Measurements from ENCODE around the gene INPP5A. TPM values are rescaled to one million over a fixed set of nuclear protein-coding genes. Genes with fewer than 3 reads are reported as not detected.

Gene INPP5A
- total and polyA plus RNA-seq, 7 donors, result 15.1 to 48.8 (median 40.9) TPM

GRCh38 chr10:132632091-132632561, 94.5 kb downstream of the INPP5A start:
- peaks cover 78% of the 10 kb centered on the region for H3K4me1 ChIP-seq
- no peaks in the 10 kb centered on the region for H3K36me3 ChIP-seq (ENCODE audit: insufficient read depth in 1 of 2, low read depth in 1 of 2)
- ATAC-seq (peak; percentile 28 to 73 (median 62)), DNase-seq (peak; percentile 52 to 85)
- 13 to 20% (median 15%) methylated on average over 13 of the region's 13 CpGs for WGBS, 3 donors
- H3K9me3 ChIP-seq, result no peaks in the 10 kb centered on the region
- intact Hi-C loops (cut with DNase I), result loop anchor here (5.0 to 10.0 kb wide), 4 partner anchors 95 to 240 kb away; partner anchors contain the start of genes INPP5A (in 1 of the 2) and PWWP2B (in 1 of the 2)
- H3K27me3 ChIP-seq (ENCODE audit: insufficient read depth in 3 of 3, low read length in 2 of 3), result no peaks in the 10 kb centered on the region
- H3K4me3 ChIP-seq, result peak overlapping the region; percentile 38
- peak overlapping the region; percentile 98 for H3K27ac ChIP-seq
- no peak for TF ChIP-seq CTCF (IDR thresholded peaks at IDR 0.05)

- intact Hi-C loops (cut with DNase I), result loop anchor here (5.0 to 10.0 kb wide), 4 partner anchors 96 to 241 kb away; partner anchors contain the start of genes INPP5A (in 1 of the 2) and PWWP2B (in 1 of the 2)
- Histone ChIP-seq H3K9me3 (no peaks in the 10 kb centered on the region), H3K36me3 (ENCODE audit: insufficient read depth in 1 of 2, low read depth in 1 of 2) (no peaks in the 10 kb centered on the region), H3K27ac (peak overlapping the region; percentile 98), H3K4me1 (peaks cover 72% of the 10 kb centered on the region), H3K27me3 (ENCODE audit: insufficient read depth in 3 of 3, low read length in 2 of 3) (no peaks in the 10 kb centered on the region), H3K4me3 (no peak overlapping the region)
- DNase-seq (peak; percentile 6 to 49), ATAC-seq (no peak)
- WGBS, 3 donors, result 81 to 86% (median 81%) methylated on average over 19 of the region's 19 CpGs
- no peak for TF ChIP-seq CTCF (IDR thresholded peaks at IDR 0.05)
Measured at GRCh38 chr10:132632851-132633684, 95.5 kb downstream of the INPP5A start.

GRCh38 chr10:132634241-132634946, 96.8 kb downstream of the INPP5A start:
- no peak overlapping the region for H3K27ac ChIP-seq

GRCh38 chr10:132634947-132635271, 97.3 kb downstream of the INPP5A start:
- H3K27me3 ChIP-seq (ENCODE audit: insufficient read depth in 3 of 3, low read length in 2 of 3), result no peaks in the 10 kb centered on the region
- no peak overlapping the region for H3K27ac ChIP-seq
- no peaks in the 10 kb centered on the region for H3K36me3 ChIP-seq (ENCODE audit: insufficient read depth in 1 of 2, low read depth in 1 of 2)
- H3K4me1 ChIP-seq, result peaks cover 56% of the 10 kb centered on the region
- H3K9me3 ChIP-seq, result no peaks in the 10 kb centered on the region
- DNase-seq (no peak), ATAC-seq (no peak)
- 88 to 90% (median 88%) methylated on average over 4 of the region's 4 CpGs for WGBS, 3 donors
- TF ChIP-seq CTCF (IDR thresholded peaks at IDR 0.05), result no peak
- intact Hi-C loops (cut with DNase I), result loop anchor here (5.0 to 10.0 kb wide), 4 partner anchors 98 to 243 kb away; partner anchors contain the start of genes INPP5A (in 1 of the 2) and PWWP2B (in 1 of the 2)
- H3K4me3 ChIP-seq, result no peak overlapping the region

More at GRCh38 chr10:132634241-132634946, 96.8 kb downstream of the INPP5A start:
- ATAC-seq (no peak), DNase-seq (peak; percentile 7 to 49)
- 73 to 91% (median 83%) methylated on average over 22 of the region's 22 CpGs for WGBS, 3 donors
- no peaks in the 10 kb centered on the region for H3K27me3 ChIP-seq (ENCODE audit: insufficient read depth in 3 of 3, low read length in 2 of 3)
- no peaks in the 10 kb centered on the region for H3K9me3 ChIP-seq
- H3K36me3 ChIP-seq (ENCODE audit: insufficient read depth in 1 of 2, low read depth in 1 of 2), result no peaks in the 10 kb centered on the region
- peaks cover 61% of the 10 kb centered on the region for H3K4me1 ChIP-seq
- TF ChIP-seq CTCF (IDR thresholded peaks at IDR 0.05), result no peak
- intact Hi-C loops (cut with DNase I), result loop anchor here (5.0 to 10.0 kb wide), 4 partner anchors 97 to 242 kb away; partner anchors contain the start of genes INPP5A (in 1 of the 2) and PWWP2B (in 1 of the 2)
- H3K4me3 ChIP-seq, result no peak overlapping the region
